Keratinocyte (primary cell): ENCODE measurements around the gene ARMC9. TPM values are rescaled to one million over a fixed set of nuclear protein-coding genes. Genes with fewer than 3 reads are reported as not detected.

ENCODE experiments used
- DNase-seq: peaks from one replicate; pipeline ENCODE4 v3.0.0-alpha.2; 2011; ENCODE audit warnings: low read depth, missing footprints, low spot score
- FAIRE-seq: peaks from 2 replicates; lab custom pipeline; 2011; peaks lifted over from hg19 to GRCh38; lab: Jason Lieb, UNC
- H2AFZ ChIP-seq: 2 replicates; pipeline ENCODE4 v1.6.0; 2012; ENCODE audit warnings: low read length, control low read depth, inconsistent platforms; ENCODE audit not compliant: control insufficient read depth
- H3K27ac ChIP-seq: 2 replicates; pipeline ENCODE4 v1.5.1; 2011; ENCODE audit warnings: low read length; ENCODE audit not compliant: control insufficient read depth, insufficient read depth
- H3K27me3 ChIP-seq: 3 replicates; pipeline ENCODE4 v1.6.0; 2011; ENCODE audit warnings: low read length; ENCODE audit not compliant: control insufficient read depth, insufficient read depth; ENCODE audit errors: extremely low read depth
- H3K36me3 ChIP-seq, 2 experiments: 2 replicates in 1 of 2; 3 replicates in 1 of 2; pipeline ENCODE4 v1.5.1; 2011; ENCODE audit warnings: low read length in 2 of 2, mild to moderate bottlenecking in 1 of 2; ENCODE audit not compliant: control insufficient read depth in 2 of 2, insufficient read depth in 2 of 2; ENCODE audit errors: extremely low read depth in 1 of 2
- H3K4me1 ChIP-seq: 3 replicates; pipeline ENCODE4 v1.5.1; 2011; ENCODE audit warnings: low read length; ENCODE audit not compliant: control insufficient read depth, insufficient read depth; ENCODE audit errors: extremely low read depth
- H3K4me2 ChIP-seq: 3 replicates; pipeline ENCODE4 v1.6.0; 2011; ENCODE audit warnings: low read depth, low read length; ENCODE audit not compliant: control insufficient read depth, insufficient read depth; ENCODE audit errors: extremely low read depth
- H3K4me3 ChIP-seq, 3 experiments: fragments of 200-600 bp in 1 of 3; sonication (generic) in 1 of 3; 2 replicates in 2 of 3; 3 replicates in 1 of 3; pipeline ENCODE4 v1.5.1; 2011 to 2016; ENCODE audit warnings: low read length in 3 of 3, mild to moderate bottlenecking in 3 of 3, control low read depth in 2 of 3, inconsistent platforms in 1 of 3, low read depth in 1 of 3, mixed read lengths in 1 of 3, mixed run types in 1 of 3, moderate library complexity in 1 of 3; ENCODE audit not compliant: control insufficient read depth in 2 of 3, insufficient read depth in 2 of 3; ENCODE audit errors: extremely low read depth in 1 of 3
- H3K79me2 ChIP-seq: 2 replicates; pipeline ENCODE4 v1.6.0; 2012; ENCODE audit warnings: low read length; ENCODE audit not compliant: control insufficient read depth, insufficient read depth
- H3K9ac ChIP-seq: 3 replicates; pipeline ENCODE4 v1.6.0; 2011; ENCODE audit warnings: low read length; ENCODE audit not compliant: control insufficient read depth, insufficient read depth; ENCODE audit errors: extremely low read depth
- H3K9me1 ChIP-seq: 3 replicates; pipeline ENCODE4 v1.6.0; 2011; ENCODE audit warnings: low read length; ENCODE audit not compliant: control insufficient read depth, insufficient read depth; ENCODE audit errors: extremely low read depth
- H3K9me3 ChIP-seq: 2 replicates; pipeline ENCODE4 v1.5.1; 2012; ENCODE audit warnings: low read depth, low read length; ENCODE audit not compliant: control insufficient read depth
- H4K20me1 ChIP-seq: 3 replicates; pipeline ENCODE4 v1.6.0; 2011; ENCODE audit warnings: low read length; ENCODE audit not compliant: control insufficient read depth, insufficient read depth; ENCODE audit errors: extremely low read depth
- CTCF ChIP-seq, 3 experiments: IDR thresholded peaks in 1 of 3; conservative IDR thresholded peaks in 1 of 3; optimal IDR thresholded peaks in 1 of 3; 2 replicates in 2 of 3; 3 replicates in 1 of 3; pipeline versions ENCODE3 to v1.5.1; 2011; ENCODE audit warnings: low read length in 3 of 3, mild to moderate bottlenecking in 3 of 3, moderate library complexity in 2 of 3, control low read depth in 1 of 3, inconsistent platforms in 1 of 3; ENCODE audit not compliant: insufficient read depth in 2 of 3; ENCODE audit errors: extremely low read depth in 1 of 3
- EZH2 ChIP-seq: IDR thresholded peaks from one replicate; pipeline ENCODE4 v1.6.1; 2012; ENCODE audit warnings: inconsistent platforms, mild to moderate bottlenecking, low read length, moderate library complexity
- dilution Hi-C: fragments of 300-500 bp; cut with MboI; formaldehyde crosslinking; loops from one replicate; pipeline ENCODE4 v1.7.0; 2020; ENCODE audit warnings: low sequenced_read_pairs; ENCODE audit not compliant: extremely low pct_ligation_motif_present
- polyA plus RNA-seq, 5 experiments: library from polyadenylated mRNA; depleted of rRNA in 3 of 5; stranded (reverse) in 3 of 5; stranded (forward) in 1 of 5; unstranded in 1 of 5; fragments of >200 nt; gene quantifications; 1 replicate in 1 of 5; 2 replicates in 3 of 5; 3 replicates in 1 of 5; pipeline versions ENCODE4 v1.2.1 to v1.2.3, GENCODE V29; 2011 to 2012; ENCODE audit warnings: missing spikeins in 2 of 5, low read depth in 1 of 5, low replicate concordance in 1 of 5

ARMC9 gene
- polyA plus RNA-seq, 1 donor (not counting 4 experiments of a cell fraction or from before 2014, with no cell fraction given): 16.2 TPM

GRCh38 chr2:231359948-231360347 lies 161.5 kb downstream of the ARMC9 start:
- H3K9me3 ChIP-seq: no peaks in the 10 kb centered on the region
- TF ChIP-seq EZH2 (no peak), CTCF (optimal IDR thresholded peaks at IDR 0.05 in 1 of 3, IDR thresholded peaks at IDR 0.05 in 1 of 3, conservative IDR thresholded peaks at IDR 0.05 in 1 of 3; ENCODE audit: extremely low read depth in 1 of 3, insufficient read depth in 2 of 3, low read length in 3 of 3) (no peak)
- no peak overlapping the region for H3K9ac ChIP-seq
- no peak for DNase-seq
- no peak overlapping the region for H3K27ac ChIP-seq
- FAIRE-seq: no peak
- no peaks in the 10 kb centered on the region for H3K27me3 ChIP-seq
- no peaks in the 10 kb centered on the region for H3K36me3 ChIP-seq
- dilution Hi-C loops: no loop called here
- no peaks in the 10 kb centered on the region for H3K9me1 ChIP-seq
- no peaks in the 10 kb centered on the region for H4K20me1 ChIP-seq
- H3K79me2 ChIP-seq: no peaks in the 10 kb centered on the region
- no peak overlapping the region for H3K4me3 ChIP-seq
- H3K4me1 ChIP-seq: peaks cover 3% of the 10 kb centered on the region
- no peak overlapping the region for H2AFZ ChIP-seq
- no peak overlapping the region for H3K4me2 ChIP-seq

- FAIRE-seq (no peak), DNase-seq (no peak)
- dilution Hi-C loops: no loop called here
- Histone ChIP-seq H3K4me1 (peaks cover 8% of the 10 kb centered on the region), H3K4me2 (no peak overlapping the region), H2AFZ (no peak overlapping the region), H3K9me3 (no peaks in the 10 kb centered on the region), H3K27ac (no peak overlapping the region), H3K4me3 (no peak overlapping the region), H3K79me2 (no peaks in the 10 kb centered on the region), H3K9me1 (no peaks in the 10 kb centered on the region), H3K27me3 (no peaks in the 10 kb centered on the region), H4K20me1 (no peaks in the 10 kb centered on the region), H3K36me3 (no peaks in the 10 kb centered on the region), H3K9ac (no peak overlapping the region)
- TF ChIP-seq CTCF (optimal IDR thresholded peaks at IDR 0.05 in 1 of 3, IDR thresholded peaks at IDR 0.05 in 1 of 3, conservative IDR thresholded peaks at IDR 0.05 in 1 of 3; ENCODE audit: extremely low read depth in 1 of 3, insufficient read depth in 2 of 3, low read length in 3 of 3): no peak
- TF ChIP-seq EZH2: no peak
Measured at GRCh38 chr2:231360401-231360800, 162.0 kb downstream of the ARMC9 start.
